Esophagus squamous epithelium (tissue), 4 donors: ENCODE results near the gene RELN.

ENCODE experiments used
- CTCF ChIP-seq, 6 experiments: fragments of 450-650 bp in 4 of 6; fragments of 200-600 bp in 2 of 6; sonication (generic) in 2 of 6; IDR thresholded peaks; one replicate each; pipeline ENCODE4 v1.5.1; 2016 to 2019; ENCODE audit warnings: antibody characterized with exemption in 6 of 6, mild to moderate bottlenecking in 4 of 6, moderate library complexity in 4 of 6
- POLR2A ChIP-seq, 4 donors: fragments of 450-650 bp; IDR thresholded peaks; one replicate each; pipeline ENCODE4 v1.6.1; 2017; ENCODE audit warnings: antibody characterized with exemption in 4 of 4, mild to moderate bottlenecking in 4 of 4, moderate library complexity in 3 of 4

GRCh38 chr7:103466814-103467213 lies 522.6 kb downstream of the RELN start:
- TF ChIP-seq CTCF (IDR thresholded peaks at IDR 0.05), result no peak
- no peak for TF ChIP-seq POLR2A (IDR thresholded peaks at IDR 0.05)
